Activated CD4-positive, alpha-beta T cell treated with anti-CD3 and anti-CD28 coated beads, Interleukin-2, amount 50 U/mL, for 24 hours (primary cell): ENCODE data around the gene ALPP.
"Not testable (repeated sequence)": the region's sequence is repeated elsewhere in the genome, so short reads cannot be mapped to it uniquely, and the experiment has no call there.

ENCODE experiments used
- DNase-seq, 2 donors: peaks; one replicate each; pipeline ENCODE4 v3.0.0-alpha.2; 2020; ENCODE audit warnings: low read depth in 1 of 2, low spot score in 1 of 2

The ALPP gene

GRCh38 chr2:232341061-232341738 lies 37.4 kb upstream of the ALPP start:
- no peak for DNase-seq

DNA sequence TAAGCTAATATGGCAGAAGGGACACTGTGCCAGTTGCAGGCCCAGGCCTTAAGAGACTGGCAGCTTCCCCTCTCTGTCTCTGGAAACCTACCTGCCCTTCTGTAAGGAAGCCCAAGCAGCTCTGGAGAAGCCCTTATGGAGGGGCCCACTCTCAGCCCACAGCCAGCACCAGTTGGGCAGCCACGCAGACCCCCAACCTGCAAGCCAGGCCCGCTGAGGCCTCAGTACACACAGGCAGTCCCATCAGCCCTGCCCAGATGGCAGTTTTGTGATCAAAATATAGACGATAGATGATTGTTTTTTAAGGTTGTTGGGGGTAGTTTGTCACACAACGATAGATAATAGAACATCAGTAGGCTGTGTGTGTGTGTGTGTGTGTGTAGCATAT lies 36.8 kb upstream of the ALPP start:
- no peak for DNase-seq

- no peak for DNase-seq
These were observed 35.7 kb upstream of the ALPP start for GRCh38 chr2:232342635-232343565.

- DNase-seq, result no peak
These were observed 34.7 kb upstream of the ALPP start for GRCh38 chr2:232343821-232344220.

DNA sequence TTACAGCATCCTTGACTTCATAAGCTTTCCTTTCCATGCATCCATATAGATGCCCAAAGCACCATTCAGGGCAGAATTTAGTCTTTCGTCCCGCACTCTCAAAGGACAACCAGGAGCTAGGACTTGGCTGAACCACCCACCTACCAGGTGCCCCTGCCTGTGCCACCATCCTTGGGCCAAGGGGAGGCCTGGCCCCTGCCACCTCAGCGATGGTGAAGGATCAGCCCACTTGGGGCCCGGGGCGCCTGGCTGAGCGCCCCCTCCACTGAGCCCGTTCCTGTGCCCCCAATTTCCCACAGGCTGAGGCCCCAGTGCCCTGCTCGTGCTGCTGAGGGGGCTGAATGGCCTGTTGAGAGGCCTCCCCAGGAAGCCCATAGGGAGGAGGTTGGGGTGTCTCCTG lies 33.3 kb upstream of the ALPP start:
- no peak for DNase-seq

DNA sequence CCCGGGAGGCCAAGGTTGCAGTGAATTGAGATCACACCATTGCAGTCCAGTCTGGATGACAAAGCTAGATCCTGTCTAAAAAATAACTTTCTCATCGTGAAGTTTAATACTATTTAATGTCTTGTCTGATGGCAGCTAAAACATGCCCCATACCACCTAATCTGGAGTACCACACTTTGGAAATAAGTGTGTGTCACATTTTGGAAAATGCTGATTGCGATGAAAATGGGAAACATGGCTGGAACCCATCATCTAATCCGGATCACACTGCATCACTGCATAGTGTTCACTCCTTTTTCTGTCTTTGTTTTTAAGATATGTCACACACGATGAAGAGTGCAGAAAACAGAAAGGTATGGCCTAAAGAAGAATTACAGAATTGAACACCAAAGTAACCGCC lies 31.2 kb upstream of the ALPP start:
- DNase-seq, result no peak

- DNase-seq, result no peak
These were observed 29.6 kb upstream of the ALPP start for GRCh38 chr2:232348936-232349335.

DNA sequence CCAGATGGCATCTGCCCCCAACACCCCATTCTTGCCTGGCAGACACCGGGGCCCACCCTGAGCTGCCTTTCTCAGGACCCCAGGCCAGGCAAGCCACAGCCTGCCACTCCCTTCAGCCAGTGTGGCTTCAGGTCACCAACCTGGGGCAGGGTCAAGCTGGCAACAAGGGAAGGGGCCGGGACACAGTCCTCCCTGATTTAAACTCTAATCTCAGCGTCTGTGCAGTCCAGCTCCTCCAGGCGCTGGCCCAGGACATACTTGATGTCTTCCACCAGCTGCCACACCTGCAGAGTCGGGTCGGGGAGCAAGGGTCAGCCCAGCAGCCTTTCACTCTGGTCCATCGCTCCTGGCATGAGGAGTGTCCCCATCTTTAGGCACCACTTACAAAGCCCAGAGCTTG lies 29.0 kb upstream of the ALPP start:
- DNase-seq, result no peak

- no peak for DNase-seq
These were observed 28.5 kb upstream of the ALPP start for GRCh38 chr2:232349946-232350635.

- no peak for DNase-seq
These were observed 27.5 kb upstream of the ALPP start for GRCh38 chr2:232350804-232351685.

DNA sequence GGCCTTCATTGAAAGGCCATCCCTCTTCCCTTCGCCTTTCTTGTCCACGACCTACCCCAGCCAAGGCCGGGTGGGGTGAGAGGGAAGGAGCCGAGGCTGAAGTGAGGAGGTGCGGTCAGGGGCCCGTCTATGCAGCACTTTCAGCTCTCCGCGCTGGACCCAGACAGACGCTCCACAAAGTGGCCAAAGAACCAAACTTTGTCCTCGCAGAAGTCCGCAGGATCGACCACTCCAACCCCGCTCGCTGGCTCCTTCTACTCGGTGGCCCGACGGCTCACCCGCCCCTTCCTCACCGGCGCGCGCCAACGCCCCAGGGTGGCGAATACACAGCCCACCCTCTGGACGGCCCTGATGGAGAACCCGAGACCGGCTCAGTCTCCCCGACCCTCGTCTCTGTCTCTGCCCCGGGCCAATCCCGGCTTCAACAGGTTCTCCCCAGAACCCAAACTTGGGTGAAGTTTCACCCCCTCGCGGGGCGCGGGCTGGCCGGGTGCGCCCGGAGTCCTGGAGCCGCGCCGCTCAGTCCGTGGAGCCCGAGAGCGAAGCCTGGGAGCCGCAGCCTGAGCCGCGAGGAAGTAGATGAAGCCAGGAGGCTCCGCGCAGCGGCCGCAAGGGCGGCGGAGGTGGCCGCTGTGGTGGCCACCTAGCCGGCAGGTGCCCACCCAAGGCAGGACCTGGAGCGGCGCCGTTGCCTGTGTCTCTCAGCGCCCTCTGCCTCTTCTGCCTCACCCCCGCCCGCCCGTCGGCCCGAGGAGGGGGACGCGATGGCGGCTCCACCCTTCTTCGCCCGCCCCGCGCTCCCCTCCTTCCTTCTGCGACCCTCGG lies 26.7 kb upstream of the ALPP start:
- no peak for DNase-seq

GRCh38 chr2:232352511-232353091 lies 25.9 kb upstream of the ALPP start:
- no peak for DNase-seq

- DNase-seq, result no peak
These were observed 25.5 kb upstream of the ALPP start for GRCh38 chr2:232353096-232353495.

DNA sequence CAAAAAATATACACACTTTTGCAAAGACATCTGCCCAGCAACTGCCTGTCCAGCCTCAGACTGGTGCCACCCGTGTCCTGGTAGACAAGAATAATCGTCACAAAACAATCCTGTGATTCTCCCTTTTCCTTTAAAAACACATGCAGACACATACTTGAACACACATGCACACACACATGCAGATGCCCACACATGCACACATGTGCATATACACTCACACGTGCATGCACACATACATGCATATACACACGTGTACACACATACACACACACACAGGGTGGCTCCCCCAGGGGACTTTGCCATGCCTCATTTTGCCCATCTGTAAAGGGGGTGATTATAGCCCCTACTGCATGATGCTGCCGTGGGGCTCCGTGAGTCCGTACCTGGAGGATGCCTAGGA lies 24.9 kb upstream of the ALPP start:
- no peak for DNase-seq

- no peak for DNase-seq
These were observed 24.5 kb upstream of the ALPP start for GRCh38 chr2:232354069-232354468.

DNA sequence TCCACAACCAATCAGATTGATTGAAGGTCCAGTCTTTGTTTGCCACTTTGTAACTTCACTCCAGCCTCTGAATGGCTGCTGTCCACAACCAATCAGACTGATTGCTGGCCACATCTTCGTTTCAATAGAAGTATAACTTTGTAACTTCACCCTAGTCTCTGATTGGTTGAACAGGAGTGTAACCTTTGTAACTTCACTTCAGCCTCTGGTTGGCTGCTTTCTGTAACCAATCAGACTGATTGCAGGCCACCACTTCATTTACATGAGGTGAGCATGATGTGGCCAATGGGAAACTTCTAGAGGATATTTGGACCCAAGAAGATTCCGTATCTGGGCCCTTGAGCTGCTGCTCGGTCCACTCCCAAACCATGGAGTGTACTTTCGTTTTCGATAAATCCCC lies 16.9 kb upstream of the ALPP start:
- DNase-seq, result no peak

DNA sequence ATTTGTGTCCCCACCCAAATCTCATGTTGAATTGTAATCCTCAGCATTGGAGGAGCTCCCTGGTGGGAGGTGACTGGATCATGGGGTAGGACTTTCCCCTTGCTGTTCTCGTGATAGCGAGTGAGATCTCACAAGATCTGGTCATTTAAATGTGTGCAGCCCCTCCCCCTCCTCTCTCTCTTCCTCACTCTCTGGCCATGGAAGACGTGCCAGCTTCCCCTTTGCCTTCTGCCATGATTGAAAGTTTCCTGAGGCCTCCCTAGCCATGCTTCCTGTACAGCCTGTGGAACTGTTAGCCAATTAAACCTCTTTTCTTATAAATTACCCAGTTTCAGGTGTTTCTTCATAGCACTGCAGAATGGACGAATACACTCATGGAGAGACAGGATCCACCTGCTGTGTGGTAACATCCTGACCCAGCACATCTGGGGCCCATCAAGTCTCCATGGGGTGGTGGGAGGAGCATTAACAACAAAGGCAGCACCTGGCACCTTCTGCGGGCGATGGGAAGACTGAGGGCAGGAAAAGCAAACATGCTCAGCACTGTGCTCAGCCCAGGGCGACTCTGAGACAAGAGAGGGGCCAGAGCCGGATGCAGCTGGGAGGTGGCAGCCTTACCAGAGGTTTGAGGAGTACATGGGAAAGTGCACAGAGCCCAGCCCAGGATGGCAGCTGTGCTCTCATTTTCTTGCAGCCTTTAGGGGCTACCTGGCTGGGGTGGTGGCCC lies 16.2 kb upstream of the ALPP start:
- no peak for DNase-seq

GRCh38 chr2:232363064-232363783 lies 15.3 kb upstream of the ALPP start:
- DNase-seq, result not testable (repeated sequence)
